Small intestine (tissue), 7 donors: Measurements from ENCODE around the gene TEDC2. TPM values are rescaled to one million over a fixed set of nuclear protein-coding genes. Genes with fewer than 3 reads are reported as not detected.
"Not testable (repeated sequence)": the region's sequence is repeated elsewhere in the genome, so short reads cannot be mapped to it uniquely, and the experiment has no call there.

Experiments
- DNase-seq, 2 donors: peaks; one replicate each; pipeline versions ENCODE4 v3.0.0 to v3.0.0-alpha.2; 2013
- FAIRE-seq: peaks from 2 replicates; lab custom pipeline; 2012; peaks lifted over from hg19 to GRCh38; lab: Jason Lieb, UNC
- H3K27ac ChIP-seq, 3 donors: one replicate each; pipeline ENCODE4 v1.5.1; 2013; ENCODE audit warnings: low read length in 2 of 3, mild to moderate bottlenecking in 2 of 3, control low read depth in 1 of 3, inconsistent platforms in 1 of 3, low read depth in 1 of 3, moderate library complexity in 1 of 3
- H3K27me3 ChIP-seq, 3 donors: one replicate each; pipeline ENCODE4 v1.6.1; 2013; ENCODE audit warnings: low read length in 3 of 3, inconsistent platforms in 1 of 3; ENCODE audit not compliant: control insufficient read depth in 3 of 3, insufficient read depth in 3 of 3
- H3K36me3 ChIP-seq, 3 donors: one replicate each; pipeline ENCODE4 v1.6.1; 2013; ENCODE audit warnings: low read length in 3 of 3, inconsistent platforms in 1 of 3, low read depth in 1 of 3, mild to moderate bottlenecking in 1 of 3, moderate library complexity in 1 of 3; ENCODE audit not compliant: control insufficient read depth in 3 of 3, insufficient read depth in 2 of 3
- H3K4me1 ChIP-seq, 3 donors: one replicate each; pipeline ENCODE4 v1.6.1; 2013; ENCODE audit warnings: low read length in 2 of 3, inconsistent platforms in 1 of 3, low read depth in 1 of 3, mild to moderate bottlenecking in 1 of 3, moderate library complexity in 1 of 3; ENCODE audit not compliant: control insufficient read depth in 3 of 3, insufficient read depth in 2 of 3
- H3K4me3 ChIP-seq, 3 donors: one replicate each; pipeline ENCODE4 v1.5.1; 2013; ENCODE audit warnings: low read length in 3 of 3, control low read depth in 1 of 3, inconsistent platforms in 1 of 3, low read depth in 1 of 3, mild to moderate bottlenecking in 1 of 3, moderate library complexity in 1 of 3
- H3K9me3 ChIP-seq, 2 donors: one replicate each; pipeline ENCODE4 v1.6.1; 2013; ENCODE audit warnings: low read depth in 1 of 2, low read length in 1 of 2; ENCODE audit not compliant: control insufficient read depth in 2 of 2, insufficient read depth in 1 of 2
- WGBS, 3 donors: extraction: QIAGEN DNeasy Blood & Tissue Kit; methylation state at CpG; one replicate each; pipeline ENCODE4 v1.1.7; 2013; 5-methylcytosine and 5-hydroxymethylcytosine counted together
- polyA plus RNA-seq, 4 donors: library from polyadenylated mRNA; stranded (reverse) in 3 of 4; unstranded in 1 of 4; fragments of 200-250 nt in 3 of 4; fragments of 120-200 nt in 1 of 4; gene quantifications; one replicate each; pipeline versions ENCODE4 v1.2.1 to v1.2.3, GENCODE V29; 2013
- donor health status: healthy with polysubstance abuse.
- donor health status: control.
- donor health status: control.
- donor health status: Bipolar disorder and iron deficiency.
- donor health status: healthy.

The TEDC2 gene
- polyA plus RNA-seq, 4 donors: 0.67 to 7.7 (median 3.0) TPM

DNA sequence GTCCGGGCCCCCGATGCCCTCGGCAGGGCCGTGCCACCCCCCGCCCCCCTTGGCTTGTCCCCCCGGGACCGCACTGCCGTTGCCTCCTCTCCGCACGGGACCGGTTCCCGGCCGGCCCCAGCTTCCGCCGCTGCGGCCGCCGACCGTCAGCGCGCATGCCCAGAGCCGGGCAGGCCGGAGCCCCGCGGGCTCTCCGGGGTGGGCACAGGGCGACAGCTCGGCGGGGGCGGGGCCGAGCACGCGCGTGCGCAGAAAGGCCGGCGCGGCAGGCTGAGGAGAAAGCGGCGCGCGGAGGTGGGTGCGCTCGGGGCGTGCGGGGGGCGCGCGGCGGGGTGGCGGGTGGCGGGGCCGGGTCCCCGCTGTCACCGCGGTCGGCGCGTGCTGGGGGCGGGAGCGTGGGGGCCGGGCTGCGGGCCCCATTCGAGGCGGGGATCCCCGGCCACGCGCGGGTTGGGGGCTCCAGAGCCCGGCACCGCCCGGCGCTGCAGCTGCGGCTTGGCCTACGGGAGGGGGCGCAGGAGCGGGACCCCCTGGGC is 15.0 kb downstream of the TEDC2 start, which contains the start of gene TBC1D24:
TBC1D24 (plus strand) TSS at position 251 of the 536 bp plus-strand sequence. CDS start 21,022 bp downstream, outside the sequence.
- WGBS, 3 donors: 0 to 1% (median 0%) methylated on average over 13 to 77 of the region's 77 CpGs
- H3K4me3 ChIP-seq: peak within 1 kb of the TSS; percentile 49 to 88 (median 61)
- H3K9me3 ChIP-seq: no peaks in the 10 kb centered on the region
- FAIRE-seq: no peak
- H3K36me3 ChIP-seq: peaks cover 0 to 12% (median 0%) of the 10 kb centered on the region in 3 donors
- peak within 1 kb of the TSS; percentile 49 to 74 (median 61) for H3K27ac ChIP-seq
- peaks cover 10 to 28% (median 12%) of the 10 kb centered on the region in 3 donors for H3K27me3 ChIP-seq
- H3K4me1 ChIP-seq: peaks cover 0 to 18% (median 0%) of the 10 kb centered on the region in 3 donors
- peak; percentile 79 to 93 for DNase-seq

DNA sequence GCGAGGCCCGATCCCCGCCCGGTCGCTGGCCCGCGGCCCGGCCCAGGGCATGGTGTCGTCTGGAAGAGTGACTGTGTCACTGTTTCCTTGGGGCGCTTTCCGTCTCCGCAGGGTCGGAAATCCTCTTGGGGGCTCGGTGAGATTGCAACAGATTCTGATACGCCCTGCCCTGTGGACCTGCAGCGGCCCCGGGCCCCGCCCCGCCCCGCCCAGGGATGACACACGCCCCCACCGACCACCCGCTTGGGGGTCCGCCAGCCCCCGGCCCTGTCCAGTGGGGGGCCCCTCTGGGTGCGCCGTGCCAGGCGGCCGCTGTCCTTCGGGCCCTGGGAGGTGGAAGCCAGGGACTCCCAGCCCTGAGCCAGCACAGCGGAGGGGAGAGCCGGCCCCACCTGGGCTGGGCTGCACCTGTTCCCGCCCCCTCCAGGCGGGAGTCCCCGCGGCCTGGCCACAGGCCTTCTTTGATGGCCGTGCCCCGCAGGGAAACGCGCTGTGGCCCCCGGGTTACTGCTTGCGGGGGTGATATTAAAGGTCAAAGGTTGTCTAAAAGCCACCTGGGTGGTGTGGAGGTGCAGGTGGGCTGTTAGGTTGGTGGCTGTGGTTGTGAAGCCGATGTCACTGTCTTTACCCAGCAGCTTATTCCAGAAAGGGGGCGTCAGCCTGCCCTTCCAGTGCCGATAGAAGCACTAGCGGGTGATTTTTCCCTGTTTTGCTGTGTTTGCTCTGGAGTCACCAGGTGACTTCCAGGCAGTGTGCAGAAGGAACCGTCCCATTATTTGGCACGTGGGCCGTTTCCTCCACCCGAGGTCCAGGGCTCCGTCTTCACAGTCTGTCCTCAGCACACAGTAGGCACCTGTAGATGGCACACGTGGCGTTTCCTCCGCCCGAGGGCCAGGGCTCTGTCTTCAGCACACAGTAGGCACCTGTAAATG is 15.8 kb downstream of the TEDC2 start:
- FAIRE-seq (no peak), DNase-seq (peak; percentile 30 to 75)
- Histone ChIP-seq H3K4me3 (peak overlapping the region; percentile 49 to 88 (median 49)), H3K27ac (peak overlapping the region in 1 of 3 donors; percentile 26), H3K27me3 (peaks cover 10 to 21% (median 10%) of the 10 kb centered on the region in 3 donors), H3K4me1 (peaks cover 0 to 18% (median 0%) of the 10 kb centered on the region in 3 donors), H3K9me3 (no peaks in the 10 kb centered on the region), H3K36me3 (peaks cover 0 to 13% (median 0%) of the 10 kb centered on the region in 3 donors)
- WGBS, 3 donors: 9 to 12% (median 10%) methylated on average over 49 to 55 of the region's 55 CpGs

DNA sequence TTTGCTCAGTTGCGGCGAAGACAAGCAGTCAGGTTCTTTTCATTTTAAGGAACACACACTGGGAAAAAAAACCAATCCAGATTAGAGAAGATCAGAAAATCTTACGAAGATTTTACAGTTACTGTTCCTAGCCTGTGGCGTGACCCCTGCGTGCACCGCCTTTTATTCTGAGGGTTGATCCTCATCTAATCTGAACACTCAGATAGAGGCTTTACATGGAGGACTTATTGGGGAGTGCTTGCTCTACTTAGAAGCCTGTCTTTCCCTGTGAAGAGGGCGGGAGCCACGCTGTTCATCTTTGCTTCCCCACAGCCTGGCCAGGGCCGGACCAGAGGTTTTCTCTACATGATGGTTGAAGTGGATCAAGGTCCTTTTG is 16.4 kb downstream of the TEDC2 start:
- DNase-seq (no peak), FAIRE-seq (no peak)
- peak overlapping the region in 1 of 3 donors; percentile 26 for H3K27ac ChIP-seq
- 84 to 90% (median 90%) methylated on average over 9 of the region's 9 CpGs for WGBS, 3 donors
- H3K27me3 ChIP-seq: peaks cover 6 to 18% (median 10%) of the 10 kb centered on the region in 3 donors
- H3K4me1 ChIP-seq: peaks cover 0 to 18% (median 0%) of the 10 kb centered on the region in 3 donors
- H3K4me3 ChIP-seq: no peak overlapping the region
- peaks cover 0 to 20% (median 0%) of the 10 kb centered on the region in 3 donors for H3K36me3 ChIP-seq
- no peaks in the 10 kb centered on the region for H3K9me3 ChIP-seq

GRCh38 chr16:2476741-2477140 is 16.8 kb downstream of the TEDC2 start:
- peaks cover 0 to 24% (median 0%) of the 10 kb centered on the region in 3 donors for H3K36me3 ChIP-seq
- no peak overlapping the region for H3K27ac ChIP-seq
- peaks cover 4 to 17% (median 8%) of the 10 kb centered on the region in 3 donors for H3K27me3 ChIP-seq
- DNase-seq: no peak
- peaks cover 0 to 18% (median 0%) of the 10 kb centered on the region in 3 donors for H3K4me1 ChIP-seq
- 83 to 86% (median 84%) methylated on average over 3 of the region's 3 CpGs for WGBS, 3 donors
- no peaks in the 10 kb centered on the region for H3K9me3 ChIP-seq
- H3K4me3 ChIP-seq: no peak overlapping the region
- FAIRE-seq: no peak

GRCh38 chr16:2477327-2477726 is 17.4 kb downstream of the TEDC2 start:
- WGBS, 3 donors: 87 to 97% (median 93%) methylated on average over 3 of the region's 3 CpGs
- no peak for DNase-seq
- Histone ChIP-seq H3K9me3 (no peaks in the 10 kb centered on the region), H3K36me3 (peaks cover 0 to 28% (median 0%) of the 10 kb centered on the region in 3 donors), H3K27me3 (peaks cover 0 to 12% (median 2%) of the 10 kb centered on the region in 3 donors), H3K27ac (no peak overlapping the region), H3K4me3 (no peak overlapping the region), H3K4me1 (peaks cover 0 to 13% (median 0%) of the 10 kb centered on the region in 3 donors)
- FAIRE-seq: no peak

GRCh38 chr16:2478279-2478678 is 18.4 kb downstream of the TEDC2 start:
- Histone ChIP-seq H3K36me3 (peaks cover 0 to 33% (median 0%) of the 10 kb centered on the region in 3 donors), H3K27me3 (peaks cover 0 to 2% (median 0%) of the 10 kb centered on the region in 3 donors), H3K4me1 (peaks cover 0 to 17% (median 0%) of the 10 kb centered on the region in 3 donors), H3K9me3 (no peaks in the 10 kb centered on the region), H3K4me3 (no peak overlapping the region), H3K27ac (no peak overlapping the region)
- no peak for DNase-seq
- no peak for FAIRE-seq
- 74 to 80% (median 76%) methylated on average over 8 of the region's 8 CpGs for WGBS, 3 donors

GRCh38 chr16:2479996-2480395 is 20.1 kb downstream of the TEDC2 start:
- not testable (repeated sequence) for H3K27me3 ChIP-seq, H3K27ac ChIP-seq, H3K9me3 ChIP-seq, H3K4me3 ChIP-seq, DNase-seq, FAIRE-seq
- H3K4me1 ChIP-seq: peaks cover 0 to 26% (median 0%) of the 10 kb centered on the region in 3 donors
- peaks cover 0 to 33% (median 0%) of the 10 kb centered on the region in 3 donors for H3K36me3 ChIP-seq
- WGBS, 3 donors: 93 to 96% (median 95%) methylated on average over 10 of the region's 10 CpGs

GRCh38 chr16:2480948-2481347 is 21.0 kb downstream of the TEDC2 start:
- Histone ChIP-seq H3K4me1 (peaks cover 0 to 27% (median 0%) of the 10 kb centered on the region in 3 donors), H3K27ac (no peak overlapping the region), H3K36me3 (peaks cover 0 to 39% (median 0%) of the 10 kb centered on the region in 3 donors), H3K27me3 (no peaks in the 10 kb centered on the region), H3K9me3 (no peaks in the 10 kb centered on the region), H3K4me3 (no peak overlapping the region)
- WGBS, 3 donors: 14 to 68% (median 35%) methylated on average over 12 of the region's 12 CpGs
- FAIRE-seq: no peak
- peak in 1 of 2 donors; percentile 81 for DNase-seq
